Cerebellar nuclear complex (tissue), 1 donor: ENCODE data around the gene SYNE1.
"Not testable (repeated sequence)": the region's sequence is repeated elsewhere in the genome, so short reads cannot be mapped to it uniquely, and the experiment has no call there.

Experiments
- DNase-seq, 2 experiments: peaks; one replicate each; lab custom pipeline; 2025; lab: John Stamatoyannopoulos, UW

SYNE1 gene

GRCh38 chr6:152566103-152566875, 70.9 kb downstream of the SYNE1 start:
- peak; percentile 70 to 89 for DNase-seq

- peak in 1 of 2 experiments; percentile 60 for DNase-seq
These were observed 74.0 kb downstream of the SYNE1 start for GRCh38 chr6:152563177-152563576.

- not testable (repeated sequence) for DNase-seq
These were observed 78.4 kb downstream of the SYNE1 start for GRCh38 chr6:152558798-152559197.

- DNase-seq = no peak
These were observed 79.7 kb downstream of the SYNE1 start for GRCh38 chr6:152557502-152557901.

GRCh38 chr6:152554851-152555250, 82.3 kb downstream of the SYNE1 start:
- DNase-seq = no peak

GRCh38 chr6:152552616-152553209, 84.4 kb downstream of the SYNE1 start:
- DNase-seq = peak in 1 of 2 experiments; percentile 38

GRCh38 chr6:152543519-152543918, 93.6 kb downstream of the SYNE1 start:
- no peak for DNase-seq

GRCh38 chr6:152540381-152540780, 96.8 kb downstream of the SYNE1 start:
- no peak for DNase-seq

- DNase-seq = no peak
These were observed 102.6 kb downstream of the SYNE1 start for GRCh38 chr6:152534541-152534940.

- no peak for DNase-seq
These were observed 104.4 kb downstream of the SYNE1 start for GRCh38 chr6:152532556-152533422.

GRCh38 chr6:152531659-152532058, 105.5 kb downstream of the SYNE1 start:
- DNase-seq = no peak

- no peak for DNase-seq
These were observed 107.8 kb downstream of the SYNE1 start for GRCh38 chr6:152529369-152529768.

- not testable (repeated sequence) for DNase-seq
These were observed 123.0 kb downstream of the SYNE1 start for GRCh38 chr6:152514120-152514519.

- DNase-seq = no peak
These were observed 127.2 kb downstream of the SYNE1 start for GRCh38 chr6:152509916-152510315.

- no peak for DNase-seq
These were observed 128.7 kb downstream of the SYNE1 start for GRCh38 chr6:152508477-152508876.

GRCh38 chr6:152503546-152503945, 133.6 kb downstream of the SYNE1 start:
- no peak for DNase-seq

GRCh38 chr6:152502421-152503188, 134.6 kb downstream of the SYNE1 start:
- DNase-seq = no peak

- no peak for DNase-seq
These were observed 137.2 kb downstream of the SYNE1 start for GRCh38 chr6:152499931-152500330.

GRCh38 chr6:152496731-152497130, 140.4 kb downstream of the SYNE1 start:
- no peak for DNase-seq

GRCh38 chr6:152495456-152495855, 141.7 kb downstream of the SYNE1 start:
- DNase-seq = not testable (repeated sequence)

- DNase-seq = not testable (repeated sequence)
These were observed 144.9 kb downstream of the SYNE1 start for GRCh38 chr6:152492281-152492680.

- not testable (repeated sequence) for DNase-seq
These were observed 145.7 kb downstream of the SYNE1 start for GRCh38 chr6:152491501-152491900.
